NCI-H128 (cell line): ENCODE data around the gene HEATR3.

ENCODE experiments used
- DNase-seq: peaks from one replicate; lab custom pipeline; 2025; ENCODE audit not compliant: unreplicated experiment; lab: John Stamatoyannopoulos, UW

Gene HEATR3

DNA sequence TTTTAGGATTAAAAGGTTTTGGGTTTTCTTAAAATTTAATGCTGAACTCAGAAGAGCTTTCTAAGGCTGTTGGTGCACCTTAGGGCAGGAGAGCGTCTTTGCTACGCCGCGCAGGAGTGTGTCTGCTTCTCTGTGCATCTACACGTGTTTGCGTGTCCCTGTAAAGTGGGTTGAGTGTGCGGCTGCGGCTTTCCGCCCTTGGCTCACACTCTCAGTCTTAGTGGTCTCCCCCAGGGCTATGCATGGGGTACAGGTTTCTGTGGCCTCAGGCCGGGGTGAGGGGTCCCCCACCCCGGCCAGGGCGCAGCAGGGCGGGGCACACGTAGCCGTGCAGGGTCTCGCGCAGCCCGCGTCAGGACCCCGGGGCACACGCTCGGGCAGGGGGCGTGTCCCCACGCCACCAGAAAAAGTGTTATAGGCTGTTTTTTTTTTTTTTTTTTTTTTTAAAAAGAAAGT lies 86.6 kb downstream of the HEATR3 start:
- DNase-seq = no peak

DNA sequence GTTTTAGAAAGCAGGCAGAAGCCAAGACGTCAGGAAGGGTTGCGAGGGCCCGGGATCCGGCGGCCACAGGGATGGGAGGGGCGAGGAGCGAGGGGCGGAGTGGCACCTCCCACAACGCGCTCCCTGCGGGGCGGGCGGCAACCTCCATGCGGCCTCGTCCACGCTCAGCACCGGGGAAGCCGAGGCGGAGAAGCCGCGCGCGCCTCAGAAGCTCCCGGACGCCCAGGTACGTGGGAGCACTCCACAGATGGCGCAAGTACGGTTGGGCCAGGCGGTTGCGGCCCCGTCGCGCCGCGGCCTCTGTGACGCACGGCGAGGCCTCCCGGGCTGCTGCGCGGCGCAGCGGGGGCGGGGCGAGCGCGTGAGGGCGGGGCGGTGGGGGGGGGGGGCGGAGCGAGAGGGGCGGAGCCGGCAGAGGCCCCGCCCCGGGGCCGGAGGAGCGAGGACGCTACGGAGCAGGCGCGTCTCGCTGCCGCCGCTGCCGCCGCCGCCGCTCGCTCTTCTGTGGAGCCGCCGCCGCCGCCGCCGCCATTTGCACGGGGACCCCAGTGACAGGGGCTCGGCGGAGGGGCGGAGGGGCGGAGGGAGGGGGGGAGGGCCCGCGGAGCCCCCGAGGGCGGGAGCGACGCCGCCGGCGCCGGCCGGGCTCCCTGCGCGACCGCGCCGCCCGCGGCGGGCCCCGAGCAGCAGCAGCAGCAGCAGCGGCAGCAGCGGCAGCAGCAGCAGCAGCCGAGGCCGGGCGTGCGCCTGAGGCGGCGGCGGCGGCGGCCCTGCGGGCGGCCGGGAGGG lies 87.2 kb downstream of the HEATR3 start, which contains the start of gene TENT4B:
TSS of gene TENT4B (plus strand) at position 500 of the 789 bp plus-strand sequence. CDS start 316 bp downstream, outside the sequence.
- DNase-seq = peak; percentile 18

DNA sequence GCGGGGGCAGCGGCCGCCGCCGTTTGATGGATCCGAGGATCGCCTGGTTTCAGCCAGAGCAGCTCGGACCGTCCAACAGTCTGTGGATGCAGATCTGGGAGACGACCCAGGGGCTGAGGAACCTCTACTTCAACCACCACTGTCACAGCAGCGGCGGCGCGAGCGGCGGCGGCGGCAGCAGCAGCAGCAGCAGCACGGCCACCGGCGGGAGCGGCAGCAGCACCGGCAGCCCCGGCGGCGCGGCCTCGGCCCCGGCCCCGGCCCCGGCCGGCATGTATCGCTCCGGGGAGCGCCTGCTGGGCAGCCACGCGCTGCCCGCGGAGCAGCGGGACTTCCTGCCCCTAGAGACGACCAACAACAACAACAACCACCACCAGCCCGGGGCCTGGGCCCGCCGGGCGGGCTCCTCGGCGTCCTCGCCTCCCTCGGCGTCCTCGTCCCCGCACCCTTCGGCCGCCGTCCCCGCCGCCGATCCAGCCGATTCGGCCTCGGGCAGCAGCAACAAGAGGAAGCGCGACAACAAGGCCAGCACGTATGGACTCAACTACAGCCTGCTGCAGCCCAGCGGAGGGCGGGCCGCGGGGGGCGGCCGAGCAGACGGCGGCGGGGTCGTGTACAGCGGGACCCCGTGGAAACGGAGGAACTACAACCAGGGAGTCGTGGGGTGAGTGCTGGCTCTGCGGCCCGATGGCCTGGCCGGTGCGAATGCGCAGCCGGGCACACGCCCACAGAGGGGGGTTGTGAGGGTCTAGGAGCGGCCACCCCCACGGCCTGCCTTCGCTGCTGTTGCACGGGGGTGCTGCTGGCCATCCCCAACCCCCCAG lies 88.0 kb downstream of the HEATR3 start:
- no peak for DNase-seq

DNA sequence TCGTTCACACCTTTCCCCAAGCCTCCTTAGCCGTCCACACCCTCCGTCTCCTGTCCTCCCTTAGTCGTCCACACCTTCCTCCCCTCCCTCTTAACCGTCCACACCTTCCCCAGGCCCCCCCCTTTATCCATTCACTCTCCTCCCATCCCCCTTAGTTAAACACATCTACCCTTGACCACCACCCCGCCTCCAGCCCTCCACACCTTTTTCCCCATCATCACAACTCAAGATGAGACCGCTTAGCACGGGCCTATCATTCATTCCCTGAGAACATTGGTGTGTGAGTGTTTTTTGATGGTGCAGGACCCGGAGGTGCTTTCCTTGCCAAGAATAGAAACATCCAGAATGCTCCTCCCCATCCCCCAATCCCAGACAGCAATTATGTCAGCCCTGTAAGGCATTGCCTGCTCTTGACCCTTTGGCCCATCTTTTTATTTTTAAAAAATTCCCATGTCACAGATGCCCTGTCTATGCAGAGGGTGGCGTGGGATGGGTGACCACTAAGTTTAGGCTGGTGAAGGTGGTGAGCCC lies 88.7 kb downstream of the HEATR3 start:
- DNase-seq = no peak

DNA sequence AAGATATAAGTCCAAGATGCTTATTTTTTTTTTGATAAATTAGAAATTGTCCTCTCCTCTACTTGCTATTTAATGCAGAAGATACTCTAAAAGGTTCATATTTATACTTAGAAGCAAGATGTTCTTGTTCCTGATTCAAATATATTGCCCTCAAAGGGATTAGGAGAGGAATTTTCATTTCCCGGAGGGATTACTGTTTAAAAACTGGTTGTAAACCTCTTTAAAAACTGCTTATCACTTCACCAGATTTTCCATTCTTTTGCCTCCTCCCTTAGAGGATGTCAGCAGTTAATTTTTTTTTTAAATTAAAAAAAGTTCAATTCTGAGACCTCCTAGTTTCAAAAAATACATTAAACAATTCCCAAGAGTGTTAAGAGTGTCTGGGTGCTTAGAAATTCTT lies 90.2 kb downstream of the HEATR3 start:
- no peak for DNase-seq
